Measurements from ENCODE around the gene NIPAL4.

The NIPAL4 gene

GRCh38 chr5:157516626-157517325 is 56.8 kb downstream of the NIPAL4 start:
- no peak for DNase-seq (ENCODE audit: low spot score)

DNA sequence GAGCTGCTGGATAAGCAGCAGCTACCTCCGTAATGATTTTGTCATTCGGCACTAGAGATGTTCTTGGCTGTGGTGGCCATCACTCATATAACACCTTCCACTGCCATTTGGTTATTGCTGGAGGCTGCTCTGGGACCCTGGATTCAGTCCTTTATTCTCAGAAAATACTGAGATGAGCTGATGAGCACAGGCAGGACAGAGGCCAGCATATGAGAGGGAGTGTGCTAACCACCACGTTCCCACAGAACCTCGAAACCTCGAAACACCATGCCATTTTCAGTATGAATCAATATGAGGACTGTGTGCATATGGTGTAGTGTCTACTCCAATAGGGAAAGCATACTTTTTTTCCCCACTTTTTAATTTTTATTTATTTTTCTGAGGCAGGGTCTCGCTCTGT is 59.0 kb downstream of the NIPAL4 start:
- no peak for DNase-seq (ENCODE audit: low spot score)

DNA sequence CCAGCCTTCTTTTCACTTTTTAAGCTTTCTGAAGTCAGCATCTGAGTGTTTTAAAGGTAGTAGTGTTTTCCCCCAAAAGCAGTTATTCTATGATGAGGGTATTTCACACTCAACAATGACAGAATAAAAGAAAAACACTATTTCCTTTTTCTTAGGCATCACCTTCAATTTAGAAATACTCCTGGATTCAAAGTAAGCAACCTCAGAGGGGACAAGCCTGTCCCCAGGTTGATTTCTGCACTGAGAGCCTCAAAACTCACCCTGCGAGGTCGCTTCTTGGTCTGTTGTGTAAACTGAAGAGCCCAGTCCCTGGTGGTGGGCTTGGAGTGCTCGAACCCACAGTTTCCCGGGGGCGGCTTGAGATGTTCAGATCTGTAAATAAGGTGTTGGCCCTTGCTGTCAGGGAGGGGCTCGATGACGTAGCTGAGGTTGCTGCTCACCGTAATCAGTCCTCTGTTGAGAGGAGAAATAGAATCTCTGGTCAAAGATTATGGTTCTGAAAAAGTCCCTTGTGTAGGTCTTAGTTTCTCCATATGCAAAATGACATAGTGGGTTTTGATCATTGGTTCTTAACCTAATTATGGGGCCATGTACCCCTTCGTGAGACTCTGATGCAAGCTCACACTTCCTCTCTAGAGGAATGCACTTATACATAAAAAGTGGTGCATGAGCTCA is 59.7 kb downstream of the NIPAL4 start:
- no peak for DNase-seq (ENCODE audit: low spot score)

GRCh38 chr5:157520911-157521703 is 61.1 kb downstream of the NIPAL4 start:
- DNase-seq (ENCODE audit: low spot score): no peak

- DNase-seq (ENCODE audit: low spot score): no peak
Measured at GRCh38 chr5:157521704-157522029, 61.7 kb downstream of the NIPAL4 start.

- DNase-seq (ENCODE audit: low spot score): no peak
Measured at GRCh38 chr5:157523976-157524375, 64.0 kb downstream of the NIPAL4 start.

Measured in pons (tissue), 1 donor.